Stimulated activated CD8-positive, alpha-beta memory T cell treated with anti-CD3 and anti-CD28 coated beads, Interleukin-4, amount 100 ng/mL, for 1 hour (primary cell): Measurements from ENCODE around the gene HAPLN2.
"Not testable (repeated sequence)": the region's sequence is repeated elsewhere in the genome, so short reads cannot be mapped to it uniquely, and the experiment has no call there.

ENCODE experiments used
- DNase-seq, 2 donors: peaks; one replicate each; pipeline ENCODE4 v3.0.0-alpha.2; 2020; ENCODE audit warnings: low read depth in 2 of 2, low spot score in 1 of 2

The HAPLN2 gene

DNA sequence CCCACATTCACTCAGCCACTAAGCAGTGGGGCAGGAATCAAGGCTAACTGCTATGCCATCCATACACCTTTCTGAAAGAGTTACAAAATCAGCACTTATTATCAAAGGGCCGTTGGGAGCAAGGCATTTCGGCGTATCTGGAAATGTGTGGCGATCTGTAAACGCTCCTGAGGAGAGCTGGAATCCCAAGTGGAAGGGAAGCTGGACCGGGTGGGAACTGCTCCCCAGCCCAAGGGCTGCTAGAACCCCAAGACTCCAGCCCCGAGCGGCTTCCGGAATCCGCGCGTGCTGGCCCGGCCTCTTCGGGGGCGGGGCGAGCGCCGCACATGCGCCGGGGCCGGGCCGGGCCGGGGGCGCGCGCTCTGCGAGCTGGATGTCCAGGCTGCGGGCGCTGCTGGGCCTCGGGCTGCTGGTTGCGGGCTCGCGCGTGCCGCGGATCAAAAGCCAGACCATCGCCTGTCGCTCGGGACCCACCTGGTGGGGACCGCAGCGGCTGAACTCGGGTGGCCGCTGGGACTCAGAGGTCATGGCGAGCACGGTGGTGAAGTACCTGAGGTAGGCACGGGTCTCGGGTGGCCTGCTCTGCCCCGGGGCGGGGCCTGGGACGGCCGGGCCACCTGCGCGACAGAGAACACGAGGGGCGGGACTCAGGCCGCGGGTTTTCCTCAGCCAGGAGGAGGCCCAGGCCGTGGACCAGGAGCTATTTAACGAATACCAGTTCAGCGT, 27.6 kb upstream of the HAPLN2 start, which contains the start of gene NAXE:
Gene NAXE, plus strand, starts transcription at position 345 of the 726 bp plus-strand sequence. Its CDS starts 29 bp downstream, at position 374.
- peak in 1 of 2 donors; percentile 43 for DNase-seq

DNA sequence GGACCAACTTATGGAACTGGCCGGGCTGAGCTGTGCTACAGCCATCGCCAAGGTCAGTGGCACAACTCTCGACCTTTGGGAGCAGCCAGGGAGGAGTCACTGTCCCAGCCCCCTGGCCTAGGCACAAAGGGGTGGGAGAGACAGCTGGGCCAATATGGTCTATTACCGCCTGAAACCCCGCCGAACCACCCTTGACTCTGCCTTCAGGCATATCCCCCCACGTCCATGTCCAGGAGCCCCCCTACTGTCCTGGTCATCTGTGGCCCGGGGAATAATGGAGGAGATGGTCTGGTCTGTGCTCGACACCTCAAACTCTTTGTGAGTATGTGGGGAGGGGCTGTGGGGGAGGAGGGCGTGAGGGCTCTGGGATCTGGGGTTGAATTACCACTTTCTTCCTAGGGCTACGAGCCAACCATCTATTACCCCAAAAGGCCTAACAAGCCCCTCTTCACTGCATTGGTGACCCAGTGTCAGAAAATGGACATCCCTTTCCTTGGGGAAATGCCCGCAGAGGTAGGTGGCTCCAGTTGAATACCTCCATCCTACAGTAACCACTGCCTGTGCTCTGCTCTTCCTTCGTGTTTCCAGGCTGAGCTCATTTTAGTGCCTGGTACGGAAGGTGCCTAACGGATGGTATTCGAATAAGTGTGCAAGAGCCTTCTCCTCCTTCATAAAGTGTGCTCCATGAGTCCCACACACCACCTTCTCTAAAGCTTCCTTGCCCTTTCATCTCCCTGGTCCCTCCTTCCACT, 26.9 kb upstream of the HAPLN2 start:
- no peak for DNase-seq

DNA sequence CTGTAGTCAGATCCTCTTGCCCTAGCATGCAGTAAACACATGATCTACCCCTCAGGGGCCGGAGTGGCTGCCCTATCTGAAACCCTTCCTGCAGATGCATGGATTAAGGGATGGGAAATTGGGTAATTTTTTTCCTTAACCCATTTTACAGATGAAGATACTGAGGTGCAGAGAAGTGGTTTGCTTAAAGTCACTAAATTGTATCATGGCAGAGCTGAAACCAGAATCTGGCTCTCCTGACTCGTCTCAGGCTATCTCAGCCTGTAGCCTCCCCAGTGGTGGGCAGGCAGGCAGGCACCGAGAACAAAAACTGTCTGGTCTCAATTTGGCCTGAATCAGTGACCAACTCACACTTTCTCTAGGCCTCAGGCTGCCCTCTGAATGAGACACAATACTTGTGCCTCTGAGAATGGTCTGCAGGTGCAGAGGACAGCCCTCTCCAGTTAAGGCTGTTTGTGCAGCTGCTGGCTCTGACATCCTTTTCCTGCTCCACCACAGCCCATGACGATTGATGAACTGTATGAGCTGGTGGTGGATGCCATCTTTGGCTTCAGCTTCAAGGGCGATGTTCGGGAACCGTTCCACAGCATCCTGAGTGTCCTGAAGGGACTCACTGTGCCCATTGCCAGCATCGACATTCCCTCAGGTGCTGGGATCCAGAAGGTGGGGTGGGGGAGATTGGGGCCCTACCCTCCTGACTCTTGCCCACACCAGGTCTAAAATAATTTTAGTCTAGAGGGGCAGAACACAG, 26.1 kb upstream of the HAPLN2 start:
- DNase-seq = no peak

DNA sequence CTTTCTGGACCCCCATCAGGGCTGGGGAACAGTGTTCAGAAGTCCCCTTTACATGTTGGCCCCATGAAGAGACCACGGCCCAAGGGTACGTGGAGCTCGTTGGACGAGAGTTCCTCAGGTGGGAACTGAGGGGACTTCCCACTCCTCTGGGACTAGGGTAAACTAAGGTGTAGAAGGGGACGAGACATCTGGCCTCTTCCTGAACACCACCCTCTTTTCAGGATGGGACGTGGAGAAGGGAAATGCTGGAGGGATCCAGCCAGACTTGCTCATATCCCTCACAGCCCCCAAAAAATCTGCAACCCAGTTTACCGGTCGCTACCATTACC, 25.6 kb upstream of the HAPLN2 start:
- DNase-seq = no peak

DNA sequence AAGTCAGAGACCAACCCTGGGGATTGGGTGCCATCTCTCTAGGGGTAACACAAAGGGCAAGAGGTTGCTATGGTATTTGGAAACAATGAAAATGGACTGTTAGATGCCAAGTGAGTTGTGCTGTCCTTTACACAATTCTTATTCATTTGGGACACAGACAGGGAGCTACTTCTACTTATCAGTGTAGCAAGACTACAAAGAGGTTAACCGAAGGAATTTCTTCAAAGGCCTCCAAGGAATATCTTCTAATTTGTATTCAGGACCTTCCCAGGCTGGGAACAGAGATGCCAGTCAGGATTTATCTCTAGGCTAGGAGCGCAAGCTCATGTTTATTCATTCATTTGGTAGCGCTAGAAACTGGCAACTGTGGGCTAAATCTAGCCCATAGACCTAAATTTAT, 25.0 kb upstream of the HAPLN2 start:
- DNase-seq = no peak

DNA sequence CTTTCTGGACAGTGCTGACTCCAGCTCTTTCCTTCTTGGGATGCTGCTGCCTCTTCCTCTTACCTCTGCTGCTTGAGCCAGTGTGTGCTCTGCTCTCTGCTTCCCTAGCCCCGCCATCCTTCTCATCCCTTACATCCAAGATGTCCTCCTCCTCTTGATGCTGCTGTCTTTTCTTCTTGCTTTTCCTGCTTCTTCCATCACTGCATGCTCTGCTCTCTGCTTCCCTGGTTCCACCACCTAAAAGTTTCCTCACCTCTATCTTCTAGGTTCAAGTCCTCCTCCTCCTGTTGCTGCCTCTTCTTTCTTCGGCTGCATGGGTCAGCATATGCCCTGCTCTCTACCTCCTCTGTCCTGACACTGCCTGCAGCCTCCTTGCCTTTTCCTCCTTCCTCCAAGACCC, 24.2 kb upstream of the HAPLN2 start:
- no peak for DNase-seq

DNA sequence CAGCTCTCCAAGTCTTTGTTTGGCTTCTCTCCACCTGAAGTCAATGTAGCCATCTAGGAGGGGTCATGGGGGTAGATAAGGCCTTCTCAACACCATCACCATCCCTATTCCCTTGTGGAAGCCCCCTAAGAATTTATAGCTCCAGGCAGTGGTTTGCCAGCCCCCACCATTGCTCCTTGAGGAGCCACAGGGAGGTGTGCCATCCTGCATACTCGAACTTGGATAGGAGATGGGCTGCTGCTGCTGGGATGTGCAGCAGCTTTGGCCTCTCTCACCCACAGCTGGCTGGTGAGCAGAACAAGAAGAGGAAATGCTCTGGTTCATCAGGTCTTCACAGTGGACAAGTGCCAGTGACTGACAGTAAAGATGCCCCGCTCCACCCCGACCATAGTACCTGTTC, 22.8 kb upstream of the HAPLN2 start:
- DNase-seq = no peak

DNA sequence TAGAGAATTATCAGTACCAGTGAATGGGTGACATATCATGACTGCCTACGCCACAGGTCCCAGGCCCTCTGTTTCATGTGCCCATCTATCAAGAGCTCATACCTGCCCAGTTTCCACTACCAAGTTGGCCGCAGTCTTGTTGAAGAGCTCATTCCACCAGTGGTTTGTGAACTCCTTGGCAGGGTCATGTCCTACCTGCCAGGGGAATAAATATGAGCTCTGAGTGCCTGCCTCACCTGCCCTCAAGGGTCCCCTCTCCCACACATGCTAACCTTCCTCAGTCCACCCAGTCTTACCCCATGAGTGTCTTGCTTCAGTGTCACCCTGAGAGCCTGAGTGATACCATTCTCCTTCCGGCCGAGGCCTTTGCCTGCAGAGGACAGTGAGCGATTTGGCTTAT, 21.1 kb upstream of the HAPLN2 start:
- DNase-seq = no peak

DNA sequence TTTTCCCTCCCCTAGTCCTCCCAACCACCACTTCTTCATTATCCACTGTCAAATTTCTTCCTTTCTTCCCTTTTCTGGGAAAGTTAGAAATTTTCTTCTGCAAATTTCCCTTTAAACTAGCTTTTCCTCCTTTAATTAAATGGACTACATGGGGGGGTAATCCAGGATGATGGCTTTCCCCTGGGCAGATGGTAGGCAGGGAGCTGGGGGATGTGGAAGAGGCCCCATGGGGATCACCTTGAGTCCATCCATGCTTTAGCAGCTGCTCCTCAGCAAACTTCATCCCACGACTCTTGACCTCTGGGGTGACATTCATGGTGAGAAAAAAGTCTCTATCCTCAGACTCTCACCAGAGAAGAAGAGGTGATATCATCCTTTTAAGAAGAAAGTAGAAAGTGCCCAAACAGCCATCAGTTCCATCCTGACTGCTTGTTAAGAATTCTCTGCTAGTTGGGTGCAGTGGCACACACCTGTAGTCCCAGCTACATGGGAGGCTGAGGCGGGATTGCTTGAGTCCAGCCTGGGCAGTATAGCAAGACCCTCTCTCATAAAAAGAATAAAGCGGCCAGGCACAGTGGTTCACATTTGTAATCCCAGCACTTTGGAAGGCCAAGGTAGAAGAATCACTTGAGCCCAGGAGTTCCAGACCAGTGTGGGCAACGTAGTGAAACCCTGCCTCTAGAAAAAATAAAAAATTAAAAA, 20.3 kb upstream of the HAPLN2 start:
- DNase-seq = no peak

DNA sequence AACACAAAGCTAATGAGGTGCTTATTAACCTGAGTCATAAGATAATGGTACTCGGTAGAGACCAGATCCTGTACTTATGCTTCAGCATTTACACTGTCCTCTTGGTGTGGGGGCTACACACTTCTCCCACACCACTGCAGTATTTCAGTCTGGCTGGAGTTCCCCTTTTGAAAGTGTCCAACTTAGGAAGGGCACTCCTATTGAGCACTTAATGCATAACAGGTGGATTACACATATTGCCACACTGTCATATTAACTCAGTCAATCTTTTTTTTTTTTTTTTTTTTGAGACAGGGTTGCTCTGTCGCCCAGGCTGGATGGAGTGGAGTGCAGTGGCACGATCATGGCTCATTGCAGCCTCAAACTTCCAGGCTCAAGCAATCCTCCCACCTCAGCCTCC, 19.4 kb upstream of the HAPLN2 start:
- DNase-seq = no peak

DNA sequence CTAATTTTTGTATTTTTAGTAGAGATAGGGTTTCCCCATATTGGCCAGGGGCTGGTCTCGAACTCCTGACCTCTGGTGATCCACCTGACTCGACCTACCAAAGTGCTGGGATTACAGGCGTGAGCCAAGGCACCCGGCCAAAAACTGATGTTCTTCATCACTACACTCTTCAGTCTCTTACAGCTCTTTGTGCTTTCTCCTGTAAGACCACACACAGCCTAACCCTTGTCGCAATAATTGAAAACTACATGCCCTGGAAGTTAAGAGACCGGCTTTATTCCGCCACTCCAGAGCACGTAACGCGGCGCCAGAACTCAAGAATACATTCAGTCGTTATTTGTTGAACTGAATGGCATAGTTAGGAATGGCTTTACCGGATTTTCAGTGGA, 18.5 kb upstream of the HAPLN2 start:
- no peak for DNase-seq

DNA sequence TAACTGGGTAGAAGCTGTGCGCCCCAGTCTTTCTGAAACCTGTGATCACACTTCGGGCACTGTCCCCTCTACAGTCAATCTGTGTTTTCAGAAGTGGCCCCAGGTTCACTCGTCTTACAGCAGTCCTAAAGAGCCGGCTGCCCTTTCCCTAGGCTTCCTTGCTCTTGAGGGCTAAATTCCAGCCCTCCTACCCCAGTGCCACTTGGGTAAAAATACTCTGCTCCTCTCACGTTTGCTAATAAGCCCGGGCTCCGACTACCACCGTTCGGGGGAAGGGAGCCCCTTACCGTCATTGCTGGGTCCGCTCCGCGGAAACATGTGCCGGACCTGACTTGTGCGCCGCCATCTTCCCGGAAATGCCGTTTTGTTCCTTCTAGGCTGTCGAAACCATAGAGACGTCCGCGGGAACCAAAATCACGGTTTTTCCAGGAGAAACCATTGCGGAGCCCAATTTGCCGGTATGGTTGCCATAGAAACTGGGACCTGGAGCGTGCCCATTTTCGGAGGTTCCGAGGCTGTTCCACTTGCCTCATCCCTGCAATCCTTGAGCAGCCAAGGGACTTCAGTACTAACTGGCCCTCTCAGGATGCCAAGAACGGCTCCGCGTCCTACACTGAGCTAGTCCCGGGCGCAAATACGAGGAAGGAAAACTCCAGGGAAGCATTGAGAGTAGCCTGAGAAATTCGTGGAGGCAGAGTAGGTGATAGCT, 17.9 kb upstream of the HAPLN2 start, which contains the start of gene GPATCH4:
Gene GPATCH4, minus strand, starts transcription at position 358 of the 709 bp plus-strand sequence.
- peak; percentile 47 to 54 for DNase-seq

DNA sequence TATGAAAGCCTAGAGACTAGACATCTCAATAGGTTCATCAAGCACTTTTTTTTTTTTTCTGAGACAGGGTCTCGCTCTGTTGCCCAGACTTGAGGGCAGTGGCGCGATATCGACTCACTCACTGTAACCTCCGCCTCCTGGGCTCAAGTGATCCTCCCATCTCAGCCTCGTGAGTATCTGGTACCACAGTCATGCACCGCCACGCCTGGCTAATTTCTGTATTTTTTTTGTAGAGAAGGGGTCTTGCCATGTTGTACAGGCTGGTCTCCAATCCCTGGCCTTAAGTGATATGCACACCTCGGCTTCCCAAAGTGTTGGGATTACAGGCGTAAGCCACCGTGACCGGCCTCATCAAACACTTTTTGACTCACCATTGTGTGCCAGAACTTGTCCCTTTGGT, 17.3 kb upstream of the HAPLN2 start:
- no peak for DNase-seq

DNA sequence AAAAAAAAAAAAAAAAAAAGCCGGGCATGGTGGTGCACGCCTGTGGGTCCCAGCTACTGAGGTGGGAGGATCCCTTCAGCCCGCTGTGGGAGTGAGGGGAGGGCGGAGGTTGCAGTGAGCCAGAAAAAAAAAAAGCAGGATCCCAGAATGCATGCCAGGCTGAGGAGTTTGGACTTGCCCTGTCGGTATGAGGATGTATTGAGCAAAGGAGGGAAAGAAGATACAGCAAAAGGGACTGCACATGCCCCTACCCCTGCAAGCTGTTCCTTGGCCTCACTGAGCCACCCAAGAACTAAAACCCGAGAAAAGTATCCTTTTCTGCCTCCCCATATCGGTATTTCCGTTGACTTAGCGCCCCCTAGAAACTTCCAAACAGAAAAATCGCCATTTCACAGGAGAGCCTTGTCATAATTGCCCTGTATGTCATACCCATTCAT, 16.6 kb upstream of the HAPLN2 start:
- DNase-seq = no peak

DNA sequence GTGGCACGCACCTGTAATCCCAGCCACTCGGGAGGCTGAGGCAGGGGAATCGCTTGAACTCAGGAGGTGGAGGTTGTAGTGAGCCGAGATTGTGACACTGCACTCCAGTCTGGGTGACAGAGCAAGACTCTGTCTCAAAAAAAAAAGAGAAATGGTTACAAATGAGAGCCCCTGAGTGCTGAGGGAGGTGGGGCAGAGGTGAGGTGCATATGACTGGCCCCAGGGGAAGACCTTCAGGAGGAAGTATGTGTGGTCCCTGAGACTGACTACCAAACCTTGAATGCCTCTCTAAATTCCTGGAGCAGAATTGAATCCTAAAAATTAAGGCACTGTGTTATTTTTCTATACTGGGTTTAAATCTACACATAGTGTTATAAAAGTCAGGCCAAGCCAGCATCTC, 11.9 kb upstream of the HAPLN2 start:
- DNase-seq = not testable (repeated sequence)

DNA sequence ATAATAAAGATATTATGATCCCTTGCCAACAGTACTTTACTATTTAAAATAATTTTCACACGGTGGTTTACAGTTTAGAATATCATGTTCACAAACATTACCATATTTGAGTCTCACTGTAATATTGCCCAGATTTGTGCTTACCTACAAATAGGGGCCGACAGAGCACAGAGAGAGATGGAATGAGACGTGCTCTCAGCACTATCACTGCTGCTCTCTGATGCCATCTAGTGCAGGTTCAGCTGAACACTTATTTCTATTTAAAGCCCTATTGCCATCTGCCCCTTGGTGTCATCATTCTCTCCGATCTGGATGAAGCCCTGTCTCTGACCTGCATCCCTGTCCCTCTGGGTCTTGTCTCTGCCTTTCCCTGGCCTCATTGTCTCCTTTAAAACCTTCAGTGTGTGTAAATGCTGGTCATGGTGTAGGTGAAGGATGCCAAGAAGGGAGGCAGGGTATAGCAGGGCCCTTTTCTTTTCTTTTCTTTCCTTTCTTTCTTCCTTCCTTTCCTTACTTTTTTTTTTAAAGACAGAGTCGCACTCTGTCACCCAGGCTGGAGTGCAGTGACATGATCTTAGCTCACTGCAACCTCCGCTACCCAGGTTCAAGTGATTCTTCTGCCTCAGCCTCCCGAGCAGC, 11.1 kb upstream of the HAPLN2 start:
- DNase-seq = peak in 1 of 2 donors; percentile 36

DNA sequence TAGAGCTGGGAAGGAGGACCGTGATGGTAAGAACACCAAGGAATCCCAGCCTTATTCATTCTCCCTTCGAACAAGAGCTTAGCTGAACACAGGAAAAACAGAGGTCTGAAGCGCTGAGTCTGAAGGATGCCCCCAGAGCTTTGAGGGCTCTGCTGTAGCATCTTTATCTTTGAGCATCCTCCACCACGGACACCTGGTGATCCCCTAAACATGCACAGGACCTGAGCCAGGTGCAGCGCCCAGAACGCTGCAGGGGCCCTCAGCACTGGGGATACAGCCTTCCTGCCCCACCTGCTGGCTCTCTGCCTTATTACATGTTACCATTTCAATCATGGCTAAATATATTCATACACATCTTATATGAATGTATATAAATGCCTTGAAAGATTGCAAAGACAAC, 10.2 kb upstream of the HAPLN2 start:
- DNase-seq = peak in 1 of 2 donors; percentile 35

DNA sequence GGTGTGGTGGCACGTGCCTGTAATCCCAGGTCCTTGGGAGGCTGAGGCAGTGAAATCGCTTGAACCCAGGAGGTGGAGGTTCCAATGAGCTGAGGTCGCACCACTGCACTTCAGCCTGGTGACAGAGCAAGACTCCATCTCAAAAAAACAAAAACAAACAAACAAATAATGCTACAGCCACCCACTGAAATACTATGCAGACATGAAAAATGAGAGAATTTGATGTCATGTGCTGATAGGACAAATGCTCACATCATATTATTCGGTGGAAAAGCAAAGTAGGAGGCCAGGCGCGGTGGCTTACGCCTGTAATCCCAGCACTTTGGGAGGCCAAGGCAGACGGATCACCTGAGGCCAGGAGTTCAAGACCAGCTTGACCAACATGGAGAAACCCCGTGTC, 9.1 kb upstream of the HAPLN2 start:
- not testable (repeated sequence) for DNase-seq

DNA sequence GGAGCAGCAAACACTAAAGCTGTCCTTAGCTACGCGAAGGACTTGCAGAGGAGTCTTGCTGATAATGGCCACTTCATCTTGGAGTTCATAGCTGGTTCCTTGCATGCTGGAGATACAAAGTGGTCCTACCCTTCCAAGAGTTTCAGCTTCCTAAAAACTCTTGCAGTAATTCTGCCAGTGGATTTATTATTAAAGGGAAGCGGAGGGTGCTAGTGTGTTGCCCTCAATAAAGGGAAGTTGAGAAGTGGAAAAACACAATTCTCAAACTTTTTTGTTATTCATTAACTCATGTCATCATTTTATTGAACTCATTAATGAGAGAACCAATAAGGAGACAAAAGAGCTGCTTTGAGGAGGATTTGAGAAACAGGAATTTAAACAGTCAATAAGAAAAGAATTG, 6.5 kb upstream of the HAPLN2 start:
- no peak for DNase-seq

DNA sequence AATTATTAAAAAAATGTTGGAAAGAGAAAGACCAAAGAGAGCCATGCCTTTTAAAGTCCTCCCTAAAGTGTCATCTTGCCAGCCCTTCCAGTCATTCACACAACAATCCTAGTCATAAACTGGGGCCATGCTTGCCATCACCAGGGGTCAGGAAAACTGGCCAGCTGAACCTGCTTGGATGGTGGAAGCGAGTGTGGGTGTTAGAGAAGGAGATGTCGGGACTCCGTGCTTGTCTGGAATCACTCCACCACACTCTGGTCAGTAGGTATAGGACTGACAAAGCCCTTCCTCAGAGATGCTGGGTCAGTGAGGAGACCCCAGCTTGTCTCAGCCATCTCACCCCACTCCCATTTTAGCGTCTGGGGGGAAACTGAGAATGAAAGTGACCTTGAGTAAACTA, 3.3 kb upstream of the HAPLN2 start:
- no peak for DNase-seq
